C4-2B (cell line): ENCODE results near the gene C1QTNF9.
"Not testable (repeated sequence)": the region's sequence is repeated elsewhere in the genome, so short reads cannot be mapped to it uniquely, and the experiment has no call there.

Experiments
- H3K27ac ChIP-seq: fragments of 450-650 bp; 2 replicates; pipeline ENCODE4 v1.5.1; 2017
- CTCF ChIP-seq: fragments of 450-650 bp; conservative IDR thresholded peaks from 2 replicates; pipeline ENCODE4 v1.5.1; 2017; ENCODE audit warnings: mild to moderate bottlenecking
- ZFX ChIP-seq: fragments of 450-650 bp; IDR thresholded peaks from 2 replicates; pipeline ENCODE4 v1.6.1; 2017

The C1QTNF9 gene

GRCh38 chr13:24361113-24361512, 51.7 kb downstream of the C1QTNF9 start:
- TF ChIP-seq ZFX: no peak
- no peak for TF ChIP-seq CTCF
- H3K27ac ChIP-seq: no peak overlapping the region

GRCh38 chr13:24361852-24362366, 52.5 kb downstream of the C1QTNF9 start:
- TF ChIP-seq CTCF: no peak
- TF ChIP-seq ZFX: no peak

GRCh38 chr13:24362435-24362952, 53.1 kb downstream of the C1QTNF9 start:
- no peak for TF ChIP-seq ZFX
- TF ChIP-seq CTCF: no peak
- H3K27ac ChIP-seq: no peak overlapping the region

More at GRCh38 chr13:24361852-24362366, 52.5 kb downstream of the C1QTNF9 start:
- H3K27ac ChIP-seq: no peak overlapping the region

- no peak for TF ChIP-seq ZFX
- TF ChIP-seq CTCF: no peak
- H3K27ac ChIP-seq: no peak overlapping the region
These were observed 55.8 kb downstream of the C1QTNF9 start for GRCh38 chr13:24365191-24365590.

- H3K27ac ChIP-seq: not testable (repeated sequence)
These were observed 56.9 kb downstream of the C1QTNF9 start for GRCh38 chr13:24366315-24366714.

GRCh38 chr13:24371273-24371672, 61.9 kb downstream of the C1QTNF9 start:
- not testable (repeated sequence) for H3K27ac ChIP-seq
